Measurements from ENCODE around the gene VPS52.

The VPS52 gene

DNA sequence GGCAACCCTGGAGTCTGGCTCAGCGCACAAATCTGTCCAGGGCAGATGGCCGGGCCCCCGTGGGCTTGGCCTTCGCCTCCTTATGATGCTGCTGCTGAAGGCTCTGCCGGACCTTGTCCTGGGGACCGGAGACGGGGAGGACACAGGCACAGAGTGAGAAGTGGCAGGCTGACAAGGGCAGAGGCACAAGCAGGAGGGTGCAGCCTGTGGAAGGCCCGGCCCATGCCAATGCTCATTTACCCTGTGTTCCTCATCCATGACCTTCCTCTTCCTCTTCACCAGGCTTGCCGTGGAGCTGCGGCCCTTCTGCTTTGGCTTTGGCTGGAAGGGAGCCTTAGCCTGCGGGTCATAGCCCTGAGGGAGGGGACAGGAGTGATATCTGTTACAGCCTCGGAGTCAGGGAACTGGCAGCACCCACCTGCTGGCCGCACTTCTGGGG lies 7.6 kb upstream of the VPS52 start:
- ChIA-PET CTCF (interaction anchor here (0.8 to 1.6 kb wide), 5 partner anchors 10 to 83 kb away, joined by 3 to 6 read pairs (median 3); partner anchors contain the start of genes PFDN6 and WDR46), POLR2A (interaction anchor here (0.9 to 4.2 kb wide), 8 partner anchors 8 to 71 kb away, joined by 3 to 37 read pairs (median 12); partner anchors contain the start of genes PFDN6, RGL2, RING1 and TAPBP)
- TF ChIP-seq PKNOX1 (IDR thresholded peaks at IDR 0.05) (no peak), FOXA1 (IDR thresholded peaks at IDR 0.05) (no peak), HDGF (IDR thresholded peaks at IDR 0.05; ENCODE audit: borderline replicate concordance) (no peak), BHLHE40 (IDR thresholded peaks at IDR 0.05; ENCODE audit: borderline replicate concordance) (no peak), SP1 (IDR thresholded peaks at IDR 0.05) (no peak), LEF1 (IDR thresholded peaks at IDR 0.05; ENCODE audit: borderline replicate concordance) (no peak), TARDBP (IDR thresholded peaks at IDR 0.05) (no peak), FOXK2 (IDR thresholded peaks at IDR 0.05) (no peak), ZNF384 (IDR thresholded peaks at IDR 0.05) (no peak), ARNT (IDR thresholded peaks at IDR 0.05) (no peak), NFRKB (IDR thresholded peaks at IDR 0.05) (no peak), FOXM1 (IDR thresholded peaks at IDR 0.05; ENCODE audit: borderline replicate concordance) (no peak), L3MBTL2 (conservative IDR thresholded peaks at IDR 0.05) (no peak), CTBP1 (IDR thresholded peaks at IDR 0.05; ENCODE audit: borderline replicate concordance) (no peak)
- no peak for DNase-seq (ENCODE audit: extremely low spot score)

DNA sequence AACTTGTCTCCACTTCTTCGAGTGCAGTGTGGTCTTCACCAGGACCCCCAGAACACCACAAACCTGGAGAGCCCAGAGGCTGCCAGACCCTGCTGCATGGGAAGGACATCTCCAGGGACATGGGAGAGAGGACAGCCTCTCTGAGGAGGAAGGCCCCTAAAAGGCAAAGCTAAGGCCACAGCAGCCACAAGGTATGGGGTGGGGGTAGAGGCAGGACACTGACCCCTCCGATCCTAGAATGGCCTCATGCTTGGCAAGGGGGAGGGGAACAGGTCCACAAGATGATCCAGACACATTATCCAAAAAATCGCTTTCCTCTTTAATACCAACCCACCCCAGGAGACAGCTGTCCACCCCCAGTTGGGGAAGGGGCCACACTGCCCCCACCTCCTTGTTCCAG lies 7.1 kb upstream of the VPS52 start:
- DNase-seq (ENCODE audit: extremely low spot score): no peak
- CTCF ChIA-PET: interaction anchor here (1.0 to 1.4 kb wide), 3 partner anchors 21 to 83 kb away, joined by 3 to 6 read pairs (median 4); no protein-coding TSS in a partner anchor
- TF ChIP-seq ZNF384 (IDR thresholded peaks at IDR 0.05) (no peak), HDGF (IDR thresholded peaks at IDR 0.05; ENCODE audit: borderline replicate concordance) (no peak), NFRKB (IDR thresholded peaks at IDR 0.05) (no peak), SP1 (IDR thresholded peaks at IDR 0.05) (no peak), LEF1 (IDR thresholded peaks at IDR 0.05; ENCODE audit: borderline replicate concordance) (no peak), BHLHE40 (IDR thresholded peaks at IDR 0.05; ENCODE audit: borderline replicate concordance) (no peak), ELF4 (IDR thresholded peaks at IDR 0.05) (no peak), PKNOX1 (IDR thresholded peaks at IDR 0.05) (no peak), FOXM1 (IDR thresholded peaks at IDR 0.05; ENCODE audit: borderline replicate concordance) (no peak), FOXA1 (IDR thresholded peaks at IDR 0.05) (no peak)
- POLR2A ChIA-PET: interaction anchor here (0.9 to 4.2 kb wide), 7 partner anchors 8 to 71 kb away, joined by 3 to 37 read pairs (median 12); partner anchors contain the start of genes PFDN6, RGL2, RING1 and TAPBP

GRCh38 chr6:33278392-33278741 lies 6.7 kb upstream of the VPS52 start:
- POLR2A ChIA-PET: interaction anchor here (0.9 to 4.2 kb wide), 10 partner anchors 8 to 75 kb away, joined by 3 to 37 read pairs (median 8); partner anchors contain the start of genes PFDN6, RGL2, RING1 and TAPBP
- TF ChIP-seq CTBP1 (IDR thresholded peaks at IDR 0.05; ENCODE audit: borderline replicate concordance) (no peak), ZNF384 (IDR thresholded peaks at IDR 0.05) (no peak), SUZ12 (IDR thresholded peaks at IDR 0.05) (no peak), FOXA1 (IDR thresholded peaks at IDR 0.05) (no peak)
- CTCF ChIA-PET: interaction anchor here (1.4 to 1.9 kb wide), 2 partner anchors 21 to 40 kb away, joined by 4 to 16 read pairs; no protein-coding TSS in a partner anchor

DNA sequence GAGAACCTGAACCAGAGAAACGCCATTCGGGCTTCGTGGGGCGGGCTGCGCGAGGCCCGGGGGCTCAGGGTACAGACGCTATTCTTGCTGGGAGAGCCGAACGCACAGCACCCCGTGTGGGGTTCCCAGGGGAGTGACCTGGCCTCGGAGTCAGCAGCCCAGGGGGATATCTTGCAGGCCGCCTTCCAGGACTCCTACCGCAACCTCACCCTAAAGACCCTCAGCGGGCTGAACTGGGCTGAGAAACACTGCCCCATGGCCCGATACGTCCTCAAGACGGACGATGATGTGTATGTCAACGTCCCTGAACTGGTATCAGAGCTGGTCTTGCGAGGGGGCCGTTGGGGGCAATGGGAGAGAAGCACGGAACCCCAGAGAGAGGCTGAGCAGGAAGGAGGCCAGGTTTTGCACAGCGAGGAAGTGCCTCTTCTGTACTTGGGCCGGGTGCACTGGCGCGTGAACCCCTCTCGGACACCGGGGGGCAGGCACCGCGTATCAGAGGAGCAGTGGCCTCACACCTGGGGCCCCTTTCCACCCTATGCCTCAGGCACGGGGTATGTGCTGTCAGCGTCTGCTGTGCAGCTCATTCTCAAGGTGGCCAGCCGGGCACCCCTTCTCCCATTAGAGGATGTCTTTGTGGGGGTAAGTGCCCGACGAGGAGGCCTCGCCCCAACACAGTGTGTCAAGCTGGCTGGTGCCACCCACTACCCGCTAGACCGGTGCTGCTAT lies 6.2 kb upstream of the VPS52 start:
- TF ChIP-seq ZNF384 (IDR thresholded peaks at IDR 0.05) (no peak), PKNOX1 (IDR thresholded peaks at IDR 0.05) (no peak), NFRKB (IDR thresholded peaks at IDR 0.05) (no peak), FOXM1 (IDR thresholded peaks at IDR 0.05; ENCODE audit: borderline replicate concordance) (no peak), HDGF (IDR thresholded peaks at IDR 0.05; ENCODE audit: borderline replicate concordance) (no peak), BHLHE40 (IDR thresholded peaks at IDR 0.05; ENCODE audit: borderline replicate concordance) (no peak), SP1 (IDR thresholded peaks at IDR 0.05) (no peak), ARNT (IDR thresholded peaks at IDR 0.05) (no peak), FOXA1 (IDR thresholded peaks at IDR 0.05) (no peak)
- ChIA-PET POLR2A (interaction anchor here (0.9 to 4.2 kb wide), 20 partner anchors 8 to 306 kb away, joined by 3 to 37 read pairs (median 5); partner anchors contain the start of genes PFDN6, RGL2, RING1 and TAPBP), CTCF (interaction anchor here (0.8 to 1.9 kb wide), 10 partner anchors 11 to 153 kb away, joined by 3 to 16 read pairs (median 4); partner anchors contain the start of genes PFDN6 and WDR46)
- no peak for DNase-seq (ENCODE audit: extremely low spot score)

More at GRCh38 chr6:33278392-33278741, 6.7 kb upstream of the VPS52 start:
- no peak for DNase-seq (ENCODE audit: extremely low spot score)

- POLR2A ChIA-PET: interaction anchor here (0.9 to 4.2 kb wide), 19 partner anchors 10 to 306 kb away, joined by 3 to 37 read pairs (median 5); partner anchors contain the start of genes PFDN6, RGL2, RING1 and TAPBP
- DNase-seq (ENCODE audit: extremely low spot score): peak; percentile 64
These were observed 5.4 kb upstream of the VPS52 start, which contains the start of gene B3GALT4 for GRCh38 chr6:33276864-33277662. TSS of gene B3GALT4 (plus strand) at chr6:33277123. CDS start at chr6:33277420, 297 bp downstream.

More at GRCh38 chr6:33276864-33277662, 5.4 kb upstream of the VPS52 start, which contains the start of gene B3GALT4:
- CTCF ChIA-PET: interaction anchor here (0.8 to 1.9 kb wide), 10 partner anchors 12 to 322 kb away, joined by 3 to 16 read pairs (median 3); partner anchors contain the start of genes PFDN6 and WDR46
- TF ChIP-seq NFRKB (IDR thresholded peaks at IDR 0.05): no peak
- TF ChIP-seq ELF4 (IDR thresholded peaks at IDR 0.05): peak; percentile 28; the same call in 1 of the 2 replicates
- TF ChIP-seq HDGF (IDR thresholded peaks at IDR 0.05; ENCODE audit: borderline replicate concordance): 0 out of 2 replicates have a peak, but pooled peaks have one; percentile 46
- TF ChIP-seq LEF1 (IDR thresholded peaks at IDR 0.05; ENCODE audit: borderline replicate concordance): peak; percentile 83; the same call in 1 of the 2 replicates
